ENCODE measurements around the gene NDC1.
A peak's percentile ranks its signal among the peaks of the same experiment; 100 is the strongest.

The NDC1 gene

GRCh38 chr1:53868565-53868964 lies 30.5 kb upstream of the NDC1 start:
- peaks cover 34 to 92% (median 59%) of the 10 kb centered on the region in 11 experiments for H3K36me3 ChIP-seq
- no peaks in the 10 kb centered on the region; a peak in 1 of 22 replicates for H4K20me1 ChIP-seq
- H3K4me1 ChIP-seq, result peaks cover 11 to 20% (median 15%) of the 10 kb centered on the region in 10 experiments
- TF ChIP-seq Cebpa-rat (IDR thresholded peaks at IDR 0.05), result no peak
- no peak overlapping the region for H3K4me3 ChIP-seq
- no peak overlapping the region for H3K27ac ChIP-seq
- no peak overlapping the region for H3K9ac ChIP-seq
- H3K4me2 ChIP-seq, result no peak overlapping the region
- H3K27me3 ChIP-seq, result no peaks in the 10 kb centered on the region
- no peaks in the 10 kb centered on the region for H3K9me3 ChIP-seq (replicated peaks in 1 of 11)

GRCh38 chr1:53862507-53862906 lies 24.4 kb upstream of the NDC1 start:
- Histone ChIP-seq H3K9ac (peak overlapping the region in 7 of 11 experiments; percentile 5 to 68 (median 60); a peak in 11 of 22 replicates), H3K4me2 (peak overlapping the region; percentile 34 to 94 (median 77)), H3K36me3 (peaks cover 34 to 74% (median 46%) of the 10 kb centered on the region in 11 experiments), H3K27ac (peak overlapping the region in 9 of 11 experiments; percentile 14 to 80 (median 57); a peak in 17 of 22 replicates), H3K9me3 (replicated peaks in 1 of 11) (no peaks in the 10 kb centered on the region), H3K4me1 (peaks cover 20 to 36% (median 32%) of the 10 kb centered on the region in 10 experiments), H3K27me3 (no peaks in the 10 kb centered on the region), H4K20me1 (peaks cover 0 to 8% (median 0%) of the 10 kb centered on the region in 11 experiments; a peak in 2 of 22 replicates), H3K4me3 (peak overlapping the region in 3 of 10 experiments; percentile 20 to 34 (median 31); a peak in 2 of 20 replicates)
- TF ChIP-seq Cebpa-rat (IDR thresholded peaks at IDR 0.05), result no peak

GRCh38 chr1:53860967-53861411 lies 22.9 kb upstream of the NDC1 start:
- Histone ChIP-seq H3K4me3 (no peak overlapping the region), H3K4me1 (peaks cover 20 to 36% (median 32%) of the 10 kb centered on the region in 10 experiments), H4K20me1 (peaks cover 0 to 8% (median 0%) of the 10 kb centered on the region in 11 experiments; a peak in 2 of 22 replicates), H3K9me3 (replicated peaks in 1 of 11) (no peaks in the 10 kb centered on the region), H3K27ac (no peak overlapping the region), H3K4me2 (peak overlapping the region in 8 of 11 experiments; percentile 31 to 88 (median 42); a peak in 15 of 22 replicates), H3K27me3 (no peaks in the 10 kb centered on the region), H3K9ac (no peak overlapping the region), H3K36me3 (peaks cover 40 to 74% (median 51%) of the 10 kb centered on the region in 11 experiments)
- no peak for TF ChIP-seq Cebpa-rat (IDR thresholded peaks at IDR 0.05)

- H3K36me3 ChIP-seq, result peaks cover 59 to 84% (median 74%) of the 10 kb centered on the region in 11 experiments
- H4K20me1 ChIP-seq, result no peaks in the 10 kb centered on the region
- no peak overlapping the region for H3K9ac ChIP-seq
- no peak for TF ChIP-seq Cebpa-rat (IDR thresholded peaks at IDR 0.05)
- H3K4me3 ChIP-seq, result no peak overlapping the region
- no peak overlapping the region for H3K27ac ChIP-seq
- H3K4me1 ChIP-seq, result peaks cover 0 to 11% (median under 1%) of the 10 kb centered on the region in 10 experiments; a peak in 6 of 20 replicates
- peaks cover 7 to 18% (median 15%) of the 10 kb centered on the region in 11 experiments; a peak in 21 of 22 replicates for H3K9me3 ChIP-seq (replicated peaks in 1 of 11)
- H3K27me3 ChIP-seq, result no peaks in the 10 kb centered on the region
- H3K4me2 ChIP-seq, result no peak overlapping the region
Observed at GRCh38 chr1:53851571-53852285, 13.6 kb upstream of the NDC1 start.

- H4K20me1 ChIP-seq, result no peaks in the 10 kb centered on the region
- H3K9me3 ChIP-seq (replicated peaks in 1 of 11), result peaks cover 7 to 18% (median 15%) of the 10 kb centered on the region in 11 experiments; a peak in 21 of 22 replicates
- H3K27me3 ChIP-seq, result no peaks in the 10 kb centered on the region
- H3K4me3 ChIP-seq, result no peak overlapping the region
- no peak overlapping the region for H3K4me2 ChIP-seq
- no peak overlapping the region for H3K9ac ChIP-seq
- H3K27ac ChIP-seq, result no peak overlapping the region
- H3K4me1 ChIP-seq, result peaks cover 0 to 11% (median 6%) of the 10 kb centered on the region in 10 experiments; a peak in 7 of 20 replicates
- H3K36me3 ChIP-seq, result peaks cover 45 to 69% (median 58%) of the 10 kb centered on the region in 11 experiments
- no peak for TF ChIP-seq Cebpa-rat (IDR thresholded peaks at IDR 0.05)
Observed at GRCh38 chr1:53850082-53850673, 12.1 kb upstream of the NDC1 start.

GRCh38 chr1:53847980-53848379 lies 9.9 kb upstream of the NDC1 start:
- peaks cover 25 to 47% (median 36%) of the 10 kb centered on the region in 11 experiments for H3K36me3 ChIP-seq
- H3K4me1 ChIP-seq, result peaks cover 0 to 11% (median 6%) of the 10 kb centered on the region in 10 experiments; a peak in 7 of 20 replicates
- H3K9me3 ChIP-seq (replicated peaks in 1 of 11), result peaks cover 7 to 18% (median 15%) of the 10 kb centered on the region in 11 experiments; a peak in 21 of 22 replicates
- 0 out of 22 replicates have a peak overlapping the region, but pooled peaks of 1 of the 11 experiments have one; percentile 1 for H3K4me2 ChIP-seq
- H3K4me3 ChIP-seq, result no peak overlapping the region
- no peaks in the 10 kb centered on the region for H3K27me3 ChIP-seq
- H3K9ac ChIP-seq, result no peak overlapping the region
- H4K20me1 ChIP-seq, result no peaks in the 10 kb centered on the region
- no peak overlapping the region for H3K27ac ChIP-seq
- peak in 3 of 11 experiments; percentile 12 to 65 (median 29); a peak in 3 of 22 replicates for TF ChIP-seq Cebpa-rat (IDR thresholded peaks at IDR 0.05)

- peaks cover 0 to 14% (median 8%) of the 10 kb centered on the region in 10 experiments; a peak in 14 of 20 replicates for H3K4me1 ChIP-seq
- H3K9me3 ChIP-seq (replicated peaks in 1 of 11), result peaks cover 11 to 18% (median 15%) of the 10 kb centered on the region in 11 experiments
- no peak overlapping the region for H3K4me2 ChIP-seq
- H3K36me3 ChIP-seq, result no peaks in the 10 kb centered on the region
- H3K4me3 ChIP-seq, result no peak overlapping the region
- H3K9ac ChIP-seq, result no peak overlapping the region
- H3K27ac ChIP-seq, result no peak overlapping the region
- H4K20me1 ChIP-seq, result no peaks in the 10 kb centered on the region
- no peaks in the 10 kb centered on the region for H3K27me3 ChIP-seq
- TF ChIP-seq Cebpa-rat (IDR thresholded peaks at IDR 0.05), result no peak
Observed at GRCh38 chr1:53842347-53842746, 4.3 kb upstream of the NDC1 start.

GRCh38 chr1:53838654-53838974 lies 518 bp upstream of the NDC1 start:
- Histone ChIP-seq H3K4me1 (peaks cover 28 to 42% (median 37%) of the 10 kb centered on the region in 10 experiments), H3K9me3 (replicated peaks in 1 of 11) (peaks cover 11 to 18% (median 15%) of the 10 kb centered on the region in 11 experiments), H3K36me3 (peaks cover 0 to 12% (median 7%) of the 10 kb centered on the region in 11 experiments; a peak in 10 of 22 replicates), H3K4me3 (peak overlapping the region; percentile 81 to 99 (median 92); a peak in 19 of 20 replicates), H3K27ac (peak overlapping the region; percentile 90 to 100 (median 96); a peak in 19 of 22 replicates), H3K27me3 (no peaks in the 10 kb centered on the region), H4K20me1 (peaks cover 0 to 36% (median 19%) of the 10 kb centered on the region in 11 experiments; a peak in 16 of 22 replicates), H3K4me2 (peak overlapping the region; percentile 51 to 90 (median 83); a peak in 21 of 22 replicates), H3K9ac (peak overlapping the region; percentile 88 to 99 (median 94))
- no peak for TF ChIP-seq Cebpa-rat (IDR thresholded peaks at IDR 0.05)

- Histone ChIP-seq H4K20me1 (peaks cover 0 to 45% (median 27%) of the 10 kb centered on the region in 11 experiments; a peak in 17 of 22 replicates), H3K4me2 (peak overlapping the region; percentile 70 to 90 (median 84)), H3K4me1 (peaks cover 28 to 42% (median 37%) of the 10 kb centered on the region in 10 experiments), H3K9me3 (replicated peaks in 1 of 11) (peaks cover 8 to 15% (median 11%) of the 10 kb centered on the region in 11 experiments), H3K27ac (peak overlapping the region in 10 of 11 experiments; percentile 90 to 100 (median 96); a peak in 21 of 22 replicates), H3K9ac (peak overlapping the region; percentile 88 to 99 (median 94)), H3K36me3 (peaks cover 0 to 21% (median 14%) of the 10 kb centered on the region in 11 experiments; a peak in 11 of 22 replicates), H3K27me3 (no peaks in the 10 kb centered on the region), H3K4me3 (peak overlapping the region; percentile 81 to 99 (median 92))
- no peak for TF ChIP-seq Cebpa-rat (IDR thresholded peaks at IDR 0.05)
Observed at GRCh38 chr1:53837646-53837923, 511 bp downstream of the NDC1 start.
